Epithelial cell of proximal tubule (primary cell): Measurements from ENCODE around the gene FBXW7. TPM values are rescaled to one million over a fixed set of nuclear protein-coding genes. Genes with fewer than 3 reads are reported as not detected.

Experiments
- DNase-seq: peaks from one replicate; pipeline ENCODE4 v3.0.0-alpha.2; 2011; ENCODE audit warnings: low read depth
- H3K4me3 ChIP-seq: 2 replicates; pipeline ENCODE4 v1.5.1; 2011; ENCODE audit warnings: low read depth, mild to moderate bottlenecking, low read length
- CTCF ChIP-seq: conservative IDR thresholded peaks from 2 replicates; pipeline ENCODE4 v1.5.1; 2012; ENCODE audit warnings: low read depth, mild to moderate bottlenecking, low read length
- total RNA-seq: library from RNA; depleted of rRNA; stranded (reverse); fragments of >200 nt; gene quantifications from 2 replicates; pipeline ENCODE4 v1.2.3, GENCODE V29; 2015

Gene FBXW7
- total RNA-seq, 1 donor from 2014 or later = 32.9 TPM

- TF ChIP-seq CTCF = no peak
- no peak overlapping the region for H3K4me3 ChIP-seq
Observed at GRCh38 chr4:152513078-152513477, 22.8 kb downstream of the FBXW7 start.

GRCh38 chr4:152512483-152512882 is 23.4 kb downstream of the FBXW7 start:
- H3K4me3 ChIP-seq = no peak overlapping the region
- no peak for DNase-seq
- no peak for TF ChIP-seq CTCF

More at GRCh38 chr4:152513078-152513477, 22.8 kb downstream of the FBXW7 start:
- DNase-seq = no peak

- no peak for TF ChIP-seq CTCF
- no peak for DNase-seq
- no peak overlapping the region for H3K4me3 ChIP-seq
Observed at GRCh38 chr4:152510349-152511147, 25.3 kb downstream of the FBXW7 start.

GRCh38 chr4:152509595-152510225 is 26.2 kb downstream of the FBXW7 start:
- no peak for TF ChIP-seq CTCF
- no peak for DNase-seq

GRCh38 chr4:152508818-152509217 is 27.1 kb downstream of the FBXW7 start:
- TF ChIP-seq CTCF = no peak
- no peak for DNase-seq
- H3K4me3 ChIP-seq = no peak overlapping the region

More at GRCh38 chr4:152509595-152510225, 26.2 kb downstream of the FBXW7 start:
- H3K4me3 ChIP-seq = no peak overlapping the region

GRCh38 chr4:152508386-152508785 is 27.5 kb downstream of the FBXW7 start:
- no peak for DNase-seq
- H3K4me3 ChIP-seq = no peak overlapping the region
- no peak for TF ChIP-seq CTCF
